ENCODE measurements around the gene CACNA1C.

DNA sequence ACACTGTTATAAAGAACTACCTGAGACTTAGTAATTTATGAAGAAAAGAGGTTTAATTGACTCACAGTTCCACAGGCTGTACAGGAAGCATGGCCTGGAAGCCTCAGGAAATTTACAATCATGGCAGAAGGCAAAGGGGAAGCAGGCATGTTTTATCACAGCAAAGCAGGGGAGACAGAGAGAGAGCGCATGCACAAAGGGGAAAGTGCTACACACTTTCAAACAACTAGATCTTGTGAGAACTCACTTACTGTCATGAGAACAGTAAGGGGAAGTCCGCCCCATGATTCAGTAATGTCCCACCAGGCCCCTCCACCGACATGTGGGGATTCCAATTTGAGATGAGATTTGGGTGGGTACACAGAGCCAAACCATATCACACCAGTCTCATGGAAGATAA lies 313.9 kb downstream of the CACNA1C start:
- TF ChIP-seq, protein P1, sequence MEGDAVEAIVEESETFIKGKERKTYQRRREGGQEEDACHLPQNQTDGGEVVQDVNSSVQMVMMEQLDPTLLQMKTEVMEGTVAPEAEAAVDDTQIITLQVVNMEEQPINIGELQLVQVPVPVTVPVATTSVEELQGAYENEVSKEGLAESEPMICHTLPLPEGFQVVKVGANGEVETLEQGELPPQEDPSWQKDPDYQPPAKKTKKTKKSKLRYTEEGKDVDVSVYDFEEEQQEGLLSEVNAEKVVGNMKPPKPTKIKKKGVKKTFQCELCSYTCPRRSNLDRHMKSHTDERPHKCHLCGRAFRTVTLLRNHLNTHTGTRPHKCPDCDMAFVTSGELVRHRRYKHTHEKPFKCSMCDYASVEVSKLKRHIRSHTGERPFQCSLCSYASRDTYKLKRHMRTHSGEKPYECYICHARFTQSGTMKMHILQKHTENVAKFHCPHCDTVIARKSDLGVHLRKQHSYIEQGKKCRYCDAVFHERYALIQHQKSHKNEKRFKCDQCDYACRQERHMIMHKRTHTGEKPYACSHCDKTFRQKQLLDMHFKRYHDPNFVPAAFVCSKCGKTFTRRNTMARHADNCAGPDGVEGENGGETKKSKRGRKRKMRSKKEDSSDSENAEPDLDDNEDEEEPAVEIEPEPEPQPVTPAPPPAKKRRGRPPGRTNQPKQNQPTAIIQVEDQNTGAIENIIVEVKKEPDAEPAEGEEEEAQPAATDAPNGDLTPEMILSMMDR (IDR thresholded peaks at IDR 0.05), result no peak
- no peak for TF ChIP-seq POLR2AphosphoS5 (IDR thresholded peaks at IDR 0.05)

Data from suprapubic skin (tissue), 3 donors.